HG03469 (cell line): ENCODE measurements around the gene MMEL1.
"Not testable (repeated sequence)": the region's sequence is repeated elsewhere in the genome, so short reads cannot be mapped to it uniquely, and the experiment has no call there.

Source experiments
- ATAC-seq: cut with Tn5 transposase; IDR thresholded peaks from one replicate; pipeline ENCODE4 v1.9.1; 2021; ENCODE audit warnings: mild to moderate bottlenecking, moderate library complexity, moderate number of reproducible peaks; ENCODE audit not compliant: unreplicated experiment

Gene MMEL1

GRCh38 chr1:2628933-2629626 lies 3.7 kb downstream of the MMEL1 start:
- ATAC-seq = no peak

- ATAC-seq = no peak
Measured at GRCh38 chr1:2628191-2628932, 4.5 kb downstream of the MMEL1 start.

- ATAC-seq = no peak
Measured at GRCh38 chr1:2627746-2628145, 5.1 kb downstream of the MMEL1 start.

GRCh38 chr1:2625748-2626147 lies 7.1 kb downstream of the MMEL1 start:
- not testable (repeated sequence) for ATAC-seq

GRCh38 chr1:2625311-2625710 lies 7.5 kb downstream of the MMEL1 start:
- no peak for ATAC-seq

- no peak for ATAC-seq
Measured at GRCh38 chr1:2624735-2625300, 8.0 kb downstream of the MMEL1 start.

- ATAC-seq = no peak
Measured at GRCh38 chr1:2623571-2624337, 9.1 kb downstream of the MMEL1 start.

DNA sequence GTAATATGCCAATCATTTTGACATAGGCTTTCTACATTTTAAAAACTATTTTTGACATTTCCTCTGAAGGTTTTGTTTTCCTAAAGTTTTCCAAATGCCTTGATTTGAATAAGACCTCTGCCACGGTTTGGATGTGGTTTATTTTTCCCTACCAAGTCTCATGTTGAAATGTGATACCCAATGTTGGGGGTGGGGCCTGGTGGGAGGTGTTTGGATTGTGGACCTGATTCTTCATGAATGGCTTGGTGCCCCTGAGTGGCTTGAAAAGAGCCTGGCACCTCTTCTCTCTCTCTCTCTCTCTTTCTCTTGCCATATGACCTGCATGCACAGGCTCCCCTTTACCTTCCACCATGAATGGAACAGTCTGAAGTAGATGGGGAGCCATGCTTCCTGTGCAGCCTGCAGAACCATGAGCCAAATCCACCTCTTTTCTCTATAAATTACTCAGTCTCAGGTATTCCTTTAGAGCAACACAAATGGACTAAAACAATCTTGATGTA lies 14.8 kb downstream of the MMEL1 start:
- no peak for ATAC-seq

DNA sequence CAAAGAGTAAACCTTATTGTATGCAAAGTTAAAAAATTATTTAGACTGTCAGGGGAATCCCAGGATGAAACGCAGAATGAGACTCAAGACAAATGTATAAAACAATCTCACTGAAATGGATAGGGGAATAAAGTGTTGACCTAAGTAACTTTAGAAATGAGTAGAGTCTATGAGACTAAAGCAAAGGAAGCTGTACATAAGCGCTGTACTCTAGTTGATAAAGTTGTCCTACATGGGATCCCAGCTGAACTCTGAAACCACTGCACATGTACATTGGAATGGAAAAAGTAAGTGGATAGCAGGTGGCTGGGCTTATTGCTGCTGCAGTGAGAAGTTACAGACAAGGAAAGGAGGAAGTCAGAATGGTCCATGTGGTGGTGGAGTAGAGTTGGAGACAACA lies 18.7 kb downstream of the MMEL1 start:
- ATAC-seq = no peak

GRCh38 chr1:2612591-2613365 lies 20.0 kb downstream of the MMEL1 start:
- no peak for ATAC-seq

- ATAC-seq = no peak
Measured at GRCh38 chr1:2611621-2612437, 21.0 kb downstream of the MMEL1 start.

- ATAC-seq = no peak
Measured at GRCh38 chr1:2611031-2611501, 21.8 kb downstream of the MMEL1 start.

DNA sequence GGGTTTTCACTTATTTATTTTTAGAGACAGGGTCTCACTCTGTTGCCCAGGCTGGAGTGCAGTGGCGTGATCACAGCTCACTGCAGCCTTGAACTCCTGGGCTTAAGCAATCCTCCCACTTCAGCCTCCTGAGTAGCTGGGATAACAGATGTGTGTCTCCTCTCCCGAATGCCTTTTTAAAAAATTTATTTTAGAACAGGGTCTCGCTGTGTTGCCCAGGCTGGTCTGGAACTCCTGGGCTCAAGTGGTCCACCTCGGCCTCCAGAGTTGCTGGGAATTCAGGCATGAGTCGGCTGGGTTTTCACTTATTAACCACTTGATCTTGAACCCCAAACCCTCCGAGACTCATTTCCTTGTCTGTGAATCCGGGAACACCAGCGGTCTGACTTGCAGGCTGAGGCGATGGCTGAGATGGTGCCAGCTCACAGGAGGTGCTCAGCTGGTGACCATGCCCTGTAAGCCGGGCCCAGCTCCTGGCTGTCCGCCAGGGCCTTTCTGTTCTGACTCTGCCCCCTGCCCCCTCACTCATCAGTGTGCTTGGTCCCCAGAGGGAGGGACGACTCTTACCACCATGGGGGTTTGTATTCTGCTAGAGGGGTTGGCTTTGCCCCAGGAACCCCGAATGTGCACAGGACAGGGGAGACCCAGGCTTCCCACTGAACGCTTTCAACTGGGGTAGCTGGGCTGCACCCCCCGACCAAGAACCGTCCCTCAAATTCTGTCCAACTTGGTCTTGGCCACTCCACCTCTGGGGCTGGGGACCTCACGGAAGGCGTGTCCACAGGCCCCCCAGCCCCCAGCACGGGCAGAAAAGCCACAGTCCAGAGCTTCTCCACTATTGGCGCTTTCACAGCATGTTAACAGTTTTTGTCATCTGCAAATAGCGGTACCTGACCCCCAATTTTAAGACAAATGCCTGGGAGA lies 22.5 kb downstream of the MMEL1 start:
- no peak for ATAC-seq

DNA sequence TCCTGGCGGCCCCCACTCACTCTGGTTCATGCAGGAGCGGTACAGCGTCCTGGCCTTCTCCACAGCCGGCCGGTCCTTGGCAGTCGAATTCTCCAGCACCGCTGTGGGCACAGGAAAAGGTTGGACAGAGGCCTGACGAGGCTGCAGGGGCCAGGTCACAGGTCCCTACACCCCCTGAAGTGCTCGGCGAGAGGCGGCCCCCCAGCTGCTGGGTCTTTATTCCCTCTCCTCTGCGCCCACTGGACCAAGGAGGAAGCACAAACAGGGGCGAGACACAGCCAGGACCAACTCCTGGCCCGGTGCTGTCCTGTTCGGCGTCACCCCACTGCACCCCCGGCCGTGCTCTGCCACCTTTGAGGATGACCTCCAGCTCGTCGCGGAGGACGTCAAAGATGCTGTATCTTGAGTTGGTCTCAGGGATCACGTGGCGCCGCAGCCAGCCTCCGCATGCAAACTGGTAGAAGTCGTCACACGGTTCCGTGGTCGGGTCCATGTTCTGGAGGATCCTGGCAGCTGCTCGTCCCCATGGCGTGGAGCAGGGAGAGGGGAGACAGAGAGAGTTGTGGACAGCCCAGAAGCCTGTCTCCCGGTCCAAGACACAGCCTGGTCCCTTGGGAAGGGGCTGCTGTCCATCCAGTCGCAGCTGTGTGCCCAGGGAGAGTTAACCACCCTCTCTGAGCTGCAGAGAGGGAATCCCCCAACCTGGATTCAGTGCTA lies 23.3 kb downstream of the MMEL1 start:
- no peak for ATAC-seq

DNA sequence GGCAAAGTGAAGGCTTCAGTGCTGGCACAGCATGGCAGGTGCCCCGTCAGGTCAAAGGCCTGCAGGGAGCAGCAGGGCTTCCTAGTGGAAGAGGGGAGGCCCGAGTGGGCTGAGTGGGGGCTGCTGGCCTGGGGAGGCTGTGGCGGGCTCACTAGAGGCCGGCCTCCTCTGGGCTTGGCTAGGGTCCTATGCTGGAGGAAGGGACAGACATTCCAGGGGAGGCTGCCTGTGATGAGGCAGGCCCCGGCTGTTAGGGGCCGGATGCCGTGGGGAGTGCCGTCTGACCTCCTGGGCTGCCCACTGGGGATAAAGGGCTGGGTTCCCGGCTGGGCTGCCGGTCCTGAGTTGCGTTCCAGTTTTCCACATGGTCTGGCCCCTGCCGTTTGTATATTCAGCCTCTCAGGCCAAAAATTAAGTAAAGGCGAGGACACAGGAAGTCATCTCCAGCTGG lies 25.1 kb downstream of the MMEL1 start:
- no peak for ATAC-seq

GRCh38 chr1:2606881-2607621 lies 25.8 kb downstream of the MMEL1 start:
- ATAC-seq = no peak

DNA sequence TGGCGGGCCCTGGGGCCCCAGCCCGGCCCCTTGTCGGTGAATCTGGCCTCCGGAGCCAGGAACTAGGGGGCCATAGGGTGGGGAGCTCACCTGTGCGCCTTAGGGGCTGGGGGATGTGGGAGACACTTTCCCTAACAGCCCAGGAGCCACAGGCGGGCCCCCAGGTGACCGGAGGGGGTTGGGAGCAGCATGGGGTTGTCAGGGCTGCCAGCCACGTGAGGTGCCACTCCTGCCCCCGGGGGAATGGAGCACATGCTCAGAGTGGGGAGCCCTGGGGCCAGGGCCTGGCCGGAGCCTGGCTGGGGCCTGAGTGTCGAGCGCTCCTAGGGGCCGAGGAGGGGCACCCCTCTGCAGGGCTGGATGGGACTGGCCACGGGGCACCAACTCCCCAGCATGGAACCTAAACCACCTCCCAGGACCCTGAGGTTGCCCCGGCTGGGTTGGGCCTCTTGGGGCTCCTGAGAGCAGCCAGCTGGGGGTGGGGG lies 26.4 kb downstream of the MMEL1 start:
- no peak for ATAC-seq
